Upper lobe of left lung (tissue), 6 donors: ENCODE data around the gene RGS7BP. TPM values are rescaled to one million over a fixed set of nuclear protein-coding genes. Genes with fewer than 3 reads are reported as not detected.

Experiments
- ATAC-seq, 2 donors: fragments of 200-7000 bp; cut with Tn5 transposase; one replicate each; pipeline ENCODE4 v1.9.1; 2022; ENCODE audit warnings: mild to moderate bottlenecking in 2 of 2, moderate library complexity in 2 of 2; ENCODE audit not compliant: low FRiP score in 2 of 2
- DNase-seq, 2 donors: peaks; one replicate each; pipeline ENCODE4 v3.0.0-alpha.2; 2019 to 2020
- H3K27ac ChIP-seq, 4 donors: fragments of 200-600 bp; sonication (generic); one replicate each; pipeline ENCODE4 v1.5.1; 2016 to 2019
- H3K27me3 ChIP-seq, 4 donors: fragments of 200-600 bp; sonication (generic); one replicate each; pipeline ENCODE4 v1.5.1; 2017 to 2019
- H3K36me3 ChIP-seq, 4 donors: fragments of 200-600 bp; sonication (generic); one replicate each; pipeline ENCODE4 v1.5.1; 2016 to 2019
- H3K4me1 ChIP-seq, 4 donors: fragments of 200-600 bp; sonication (generic); one replicate each; pipeline ENCODE4 v1.5.1; 2018 to 2019
- H3K4me3 ChIP-seq, 4 donors: fragments of 200-600 bp; sonication (generic); one replicate each; pipeline ENCODE4 v1.5.1; 2017 to 2019; ENCODE audit warnings: mild to moderate bottlenecking in 2 of 4, moderate library complexity in 1 of 4
- H3K9me3 ChIP-seq, 4 donors: fragments of 200-600 bp; sonication (generic); one replicate each; pipeline ENCODE4 v1.5.1; 2018 to 2019
- CTCF ChIP-seq, 6 experiments: fragments of 450-650 bp in 4 of 6; fragments of 200-600 bp in 2 of 6; sonication (generic) in 2 of 6; IDR thresholded peaks; one replicate each; pipeline ENCODE4 v1.5.1; 2016 to 2019; ENCODE audit warnings: antibody characterized with exemption in 6 of 6
- EP300 ChIP-seq, 4 donors: sonication (generic); formaldehyde crosslinking; IDR thresholded peaks; one replicate each; pipeline ENCODE4 v1.5.1; 2017; ENCODE audit warnings: antibody characterized with exemption in 4 of 4, control low read depth in 2 of 4
- POLR2A ChIP-seq, 4 donors: fragments of 450-650 bp; IDR thresholded peaks; one replicate each; pipeline ENCODE4 v1.5.1; 2016 to 2017; ENCODE audit warnings: antibody characterized with exemption in 4 of 4, mild to moderate bottlenecking in 2 of 4
- POLR2AphosphoS5 ChIP-seq, 2 donors: sonication (generic); formaldehyde crosslinking; IDR thresholded peaks; one replicate each; pipeline ENCODE4 v1.5.1; 2017; ENCODE audit warnings: antibody characterized with exemption in 2 of 2
- WGBS, 2 donors: methylation state at CpG; one replicate each; pipeline ENCODE4 v1.1.5; 2017 to 2018; 5-methylcytosine and 5-hydroxymethylcytosine counted together
- total RNA-seq, 6 donors: library from RNA; depleted of rRNA in 4 of 6; stranded (reverse); fragments of >200 nt in 4 of 6; gene quantifications; one replicate each; pipeline versions ENCODE4 v1.1.0 to v1.2.1, GENCODE V29; 2016 to 2021
- donor health status: DM: no; HTN: no; CAD: no; lungs with moderate emphysema.
- donor health status: DM: no; HTN: yes; CAD: no; lungs with severe emphysema.

Gene RGS7BP
- total RNA-seq, 6 donors from 2014 or later: 1.5 to 3.7 (median 1.8) TPM; not detected in 1

GRCh38 chr5:64587370-64587769 lies 81.6 kb downstream of the RGS7BP start:
- Histone ChIP-seq H3K27ac (no peak overlapping the region), H3K27me3 (no peaks in the 10 kb centered on the region), H3K4me1 (peaks cover 4 to 13% (median 8%) of the 10 kb centered on the region in 4 donors), H3K9me3 (no peaks in the 10 kb centered on the region), H3K4me3 (no peak overlapping the region), H3K36me3 (no peaks in the 10 kb centered on the region)
- no peak for TF ChIP-seq CTCF (IDR thresholded peaks at IDR 0.05)
- TF ChIP-seq POLR2A (IDR thresholded peaks at IDR 0.05): no peak
- TF ChIP-seq EP300 (IDR thresholded peaks at IDR 0.05): no peak
- no peak for TF ChIP-seq POLR2AphosphoS5 (IDR thresholded peaks at IDR 0.05)
- DNase-seq (no peak), ATAC-seq (no peak)

GRCh38 chr5:64592730-64593341 lies 87.0 kb downstream of the RGS7BP start:
- H3K9me3 ChIP-seq: no peaks in the 10 kb centered on the region
- ATAC-seq (no peak), DNase-seq (no peak)
- 22 to 27% methylated on average over 2 of the region's 2 CpGs for WGBS, 2 donors
- TF ChIP-seq POLR2A (IDR thresholded peaks at IDR 0.05) (no peak), POLR2AphosphoS5 (IDR thresholded peaks at IDR 0.05) (no peak), CTCF (IDR thresholded peaks at IDR 0.05) (no peak), EP300 (IDR thresholded peaks at IDR 0.05) (no peak)
- no peak overlapping the region for H3K4me3 ChIP-seq
- no peaks in the 10 kb centered on the region for H3K27me3 ChIP-seq
- peaks cover 0 to 5% (median 0%) of the 10 kb centered on the region in 4 donors for H3K4me1 ChIP-seq
- no peaks in the 10 kb centered on the region for H3K36me3 ChIP-seq
- H3K27ac ChIP-seq: no peak overlapping the region

GRCh38 chr5:64594025-64594424 lies 88.2 kb downstream of the RGS7BP start:
- Histone ChIP-seq H3K36me3 (no peaks in the 10 kb centered on the region), H3K9me3 (no peaks in the 10 kb centered on the region), H3K4me1 (no peaks in the 10 kb centered on the region), H3K4me3 (no peak overlapping the region), H3K27ac (no peak overlapping the region), H3K27me3 (no peaks in the 10 kb centered on the region)
- DNase-seq (no peak), ATAC-seq (no peak)
- TF ChIP-seq POLR2AphosphoS5 (IDR thresholded peaks at IDR 0.05): no peak
- TF ChIP-seq CTCF (IDR thresholded peaks at IDR 0.05): no peak
- no peak for TF ChIP-seq EP300 (IDR thresholded peaks at IDR 0.05)
- no peak for TF ChIP-seq POLR2A (IDR thresholded peaks at IDR 0.05)
- 98% methylated on average over 3 of the region's 3 CpGs for WGBS, 2 donors

GRCh38 chr5:64594601-64595000 lies 88.8 kb downstream of the RGS7BP start:
- H3K9me3 ChIP-seq: no peaks in the 10 kb centered on the region
- no peaks in the 10 kb centered on the region for H3K27me3 ChIP-seq
- no peak overlapping the region for H3K27ac ChIP-seq
- no peak for ATAC-seq
- H3K4me1 ChIP-seq: no peaks in the 10 kb centered on the region
- no peak overlapping the region for H3K4me3 ChIP-seq
- no peak for DNase-seq
- WGBS, 2 donors: 55 to 61% methylated on average over 4 of the region's 4 CpGs
- H3K36me3 ChIP-seq: no peaks in the 10 kb centered on the region
- TF ChIP-seq POLR2A (IDR thresholded peaks at IDR 0.05) (no peak), POLR2AphosphoS5 (IDR thresholded peaks at IDR 0.05) (no peak), EP300 (IDR thresholded peaks at IDR 0.05) (no peak), CTCF (IDR thresholded peaks at IDR 0.05) (no peak)
